AG09319 (cell line): Measurements from ENCODE around the gene COG5.

ENCODE experiments used
- DNase-seq: peaks from one replicate; pipeline ENCODE4 v3.0.0-alpha.2; 2010; ENCODE audit warnings: low read depth; ENCODE audit errors: extremely low read depth
- TF ChIP-seq, protein P1 (sequence below): IDR thresholded peaks from 2 replicates; pipeline ENCODE4 v1.5.1; 2011; ENCODE audit warnings: low read depth, mild to moderate bottlenecking, inconsistent platforms, low read length, moderate library complexity

Gene COG5

GRCh38 chr7:107264723-107265122, 299.0 kb downstream of the COG5 start:
- no peak for DNase-seq
- TF ChIP-seq, protein P1, sequence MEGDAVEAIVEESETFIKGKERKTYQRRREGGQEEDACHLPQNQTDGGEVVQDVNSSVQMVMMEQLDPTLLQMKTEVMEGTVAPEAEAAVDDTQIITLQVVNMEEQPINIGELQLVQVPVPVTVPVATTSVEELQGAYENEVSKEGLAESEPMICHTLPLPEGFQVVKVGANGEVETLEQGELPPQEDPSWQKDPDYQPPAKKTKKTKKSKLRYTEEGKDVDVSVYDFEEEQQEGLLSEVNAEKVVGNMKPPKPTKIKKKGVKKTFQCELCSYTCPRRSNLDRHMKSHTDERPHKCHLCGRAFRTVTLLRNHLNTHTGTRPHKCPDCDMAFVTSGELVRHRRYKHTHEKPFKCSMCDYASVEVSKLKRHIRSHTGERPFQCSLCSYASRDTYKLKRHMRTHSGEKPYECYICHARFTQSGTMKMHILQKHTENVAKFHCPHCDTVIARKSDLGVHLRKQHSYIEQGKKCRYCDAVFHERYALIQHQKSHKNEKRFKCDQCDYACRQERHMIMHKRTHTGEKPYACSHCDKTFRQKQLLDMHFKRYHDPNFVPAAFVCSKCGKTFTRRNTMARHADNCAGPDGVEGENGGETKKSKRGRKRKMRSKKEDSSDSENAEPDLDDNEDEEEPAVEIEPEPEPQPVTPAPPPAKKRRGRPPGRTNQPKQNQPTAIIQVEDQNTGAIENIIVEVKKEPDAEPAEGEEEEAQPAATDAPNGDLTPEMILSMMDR, result no peak

DNA sequence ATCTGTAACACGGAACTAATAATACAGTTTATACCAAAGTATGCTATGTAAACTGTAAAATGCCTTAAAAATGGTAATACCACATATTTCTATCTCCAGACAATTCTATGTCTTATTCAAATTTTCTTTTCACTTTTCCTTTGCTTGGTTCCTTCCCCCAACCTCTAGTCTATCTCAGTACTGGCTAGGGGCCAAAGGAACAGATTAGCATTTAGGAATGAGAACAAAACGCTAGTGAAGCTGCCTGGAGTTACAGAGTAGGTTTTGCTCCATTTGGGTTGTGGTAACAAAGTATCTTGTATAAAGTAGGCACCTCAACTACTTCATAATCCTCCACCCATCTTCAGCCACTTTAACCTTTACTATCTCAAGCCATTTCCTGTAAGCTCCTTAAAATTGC, 300.9 kb downstream of the COG5 start:
- DNase-seq, result no peak
- TF ChIP-seq, protein P1, result no peak

DNA sequence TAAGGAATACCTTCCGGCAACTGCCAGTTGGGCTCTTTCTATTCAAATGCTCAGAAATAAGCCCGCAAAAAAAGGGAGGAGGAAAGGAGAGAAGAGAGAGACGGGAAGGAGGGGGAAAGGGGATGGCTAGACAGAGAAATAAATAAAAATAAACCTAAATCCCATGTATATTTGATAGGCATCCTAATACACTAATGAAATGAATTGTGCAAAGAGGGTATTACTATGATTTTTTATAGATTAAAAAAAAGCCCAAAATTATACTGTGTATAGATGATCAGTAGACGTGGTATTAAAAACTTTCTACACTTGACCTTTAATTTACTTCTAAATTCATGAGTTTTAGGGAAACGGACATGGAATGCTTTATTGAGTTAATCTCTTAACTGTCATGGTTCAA, 305.0 kb downstream of the COG5 start:
- TF ChIP-seq, protein P1, result no peak
- DNase-seq, result no peak

- TF ChIP-seq, protein P1, result no peak
Observed at GRCh38 chr7:107255602-107256001, 308.1 kb downstream of the COG5 start.

DNA sequence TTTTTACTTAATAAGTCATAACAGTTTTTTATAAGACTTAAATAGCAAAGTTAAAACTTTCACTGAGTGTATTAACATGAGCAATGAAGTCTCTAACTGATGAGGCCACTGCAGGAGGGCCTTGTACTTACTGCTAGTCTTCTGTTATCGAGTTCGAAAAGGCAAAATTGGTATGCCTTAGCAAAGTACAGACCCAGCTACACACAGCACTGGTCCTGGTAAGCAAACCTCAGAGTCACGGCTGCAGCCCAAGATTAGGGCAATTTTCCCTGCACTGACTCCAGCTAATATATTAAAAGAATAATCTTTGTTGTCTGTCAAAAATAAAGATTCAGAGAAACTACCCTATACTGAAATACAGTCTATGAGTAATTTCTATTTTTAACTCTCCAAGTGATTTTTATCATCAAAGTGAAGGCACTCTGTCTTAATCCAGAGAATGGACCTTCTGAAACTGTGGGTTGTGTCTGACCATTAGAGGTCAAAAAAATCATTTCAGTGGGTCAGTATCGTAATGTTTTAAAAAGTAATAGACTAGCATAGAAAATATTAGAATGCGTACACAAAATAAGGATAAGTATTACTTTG, 309.2 kb downstream of the COG5 start:
- TF ChIP-seq, protein P1, result no peak
- no peak for DNase-seq

More at GRCh38 chr7:107255602-107256001, 308.1 kb downstream of the COG5 start:
- no peak for DNase-seq

DNA sequence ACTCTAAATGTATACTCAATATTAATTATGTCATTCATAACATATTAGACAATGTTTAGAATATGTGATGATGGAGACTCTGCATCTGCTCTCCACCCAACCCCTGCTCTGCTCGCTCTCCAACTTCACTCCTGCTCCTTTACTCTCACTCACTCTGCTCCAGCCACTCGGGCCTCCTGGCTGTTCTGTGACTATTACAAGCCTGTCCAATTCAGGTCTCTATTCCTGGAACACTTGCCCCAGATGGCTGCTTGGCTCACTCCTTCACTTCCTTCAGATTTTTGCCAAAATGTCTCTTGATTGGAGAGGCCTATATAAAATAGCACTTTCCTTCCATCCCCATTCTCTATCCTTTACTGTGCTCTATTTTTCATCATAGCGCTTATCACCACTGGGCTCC, 310.1 kb downstream of the COG5 start:
- TF ChIP-seq, protein P1, result no peak
- DNase-seq, result no peak

DNA sequence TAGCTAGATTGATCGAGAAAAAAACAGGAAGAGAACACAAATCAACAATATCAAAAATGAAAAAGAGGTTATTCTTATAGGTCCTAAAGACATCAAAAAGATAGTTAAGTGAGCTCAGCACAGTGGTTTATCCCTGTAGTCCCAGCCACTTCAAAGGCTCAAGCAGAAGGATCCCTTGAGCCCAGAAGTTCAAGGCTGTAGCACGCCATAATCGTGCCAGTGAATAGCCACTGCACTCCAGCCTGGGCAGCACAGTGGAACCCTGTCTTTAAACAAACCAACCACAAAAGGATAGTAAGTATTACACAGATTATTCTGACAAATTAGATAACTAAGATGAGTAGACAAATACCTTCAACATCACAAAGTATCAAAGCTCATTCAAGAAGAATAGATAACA, 311.8 kb downstream of the COG5 start:
- TF ChIP-seq, protein P1, result no peak
- DNase-seq, result no peak
